Osteoblast (primary cell): ENCODE measurements around the gene JAZF1. TPM values are rescaled to one million over a fixed set of nuclear protein-coding genes. Genes with fewer than 3 reads are reported as not detected.

Experiments used
- DNase-seq: peaks from one replicate; pipeline ENCODE4 v3.0.0; 2011; ENCODE audit warnings: low spot score, mixed read lengths; ENCODE audit not compliant: insufficient read length; ENCODE audit errors: missing footprints
- H2AFZ ChIP-seq: 2 replicates; pipeline ENCODE4 v1.6.0; 2011; ENCODE audit warnings: mild to moderate bottlenecking, low read length
- H3K27ac ChIP-seq: 2 replicates; pipeline ENCODE4 v1.5.1; 2011; ENCODE audit warnings: mild to moderate bottlenecking, low read depth, low read length, moderate library complexity
- H3K27me3 ChIP-seq: 2 replicates; pipeline ENCODE4 v1.6.0; 2012; ENCODE audit warnings: mild to moderate bottlenecking, control low read depth, inconsistent platforms, low read length, moderate library complexity; ENCODE audit not compliant: insufficient read depth
- H3K36me3 ChIP-seq: 2 replicates; pipeline ENCODE4 v1.5.1; 2011; ENCODE audit warnings: mild to moderate bottlenecking, low read length, control low read depth, moderate library complexity; ENCODE audit not compliant: insufficient read depth
- H3K4me1 ChIP-seq: 2 replicates; pipeline ENCODE4 v1.5.1; 2011; ENCODE audit warnings: mild to moderate bottlenecking, low read length, control low read depth, moderate library complexity; ENCODE audit not compliant: insufficient read depth
- H3K4me2 ChIP-seq: 2 replicates; pipeline ENCODE4 v1.6.0; 2011; ENCODE audit warnings: mild to moderate bottlenecking, low read length; ENCODE audit not compliant: insufficient read depth
- H3K4me3 ChIP-seq: fragments of 200-600 bp; sonication (generic); 3 replicates; pipeline ENCODE4 v1.5.1; 2012; ENCODE audit warnings: mild to moderate bottlenecking, low read length, inconsistent platforms; ENCODE audit not compliant: insufficient read depth
- H3K79me2 ChIP-seq: 2 replicates; pipeline ENCODE4 v1.6.0; 2012; ENCODE audit warnings: mild to moderate bottlenecking, low read length, control low read depth, inconsistent platforms; ENCODE audit not compliant: insufficient read depth
- H3K9me3 ChIP-seq: 2 replicates; pipeline ENCODE4 v1.5.1; 2011; ENCODE audit warnings: low read depth, low read length, control low read depth
- H4K20me1 ChIP-seq: 2 replicates; pipeline ENCODE4 v1.6.0; 2012; ENCODE audit warnings: mild to moderate bottlenecking, low read length, control low read depth; ENCODE audit not compliant: insufficient read depth
- CTCF ChIP-seq: IDR thresholded peaks from 2 replicates; pipeline ENCODE4 v1.5.1; 2011; ENCODE audit warnings: mild to moderate bottlenecking, low read depth, low read length, moderate library complexity; ENCODE audit errors: extremely low read depth
- total RNA-seq: library from RNA; depleted of rRNA; stranded (reverse); fragments of >200 nt; gene quantifications from 2 replicates; pipeline ENCODE4 v1.2.3, GENCODE V29; 2012

The JAZF1 gene
- total RNA-seq, 1 donor: 15.9 TPM

GRCh38 chr7:28067171-28067570 is 113.4 kb downstream of the JAZF1 start:
- Histone ChIP-seq H2AFZ (no peak overlapping the region), H3K36me3 (no peaks in the 10 kb centered on the region), H3K4me3 (no peak overlapping the region), H3K27ac (no peak overlapping the region), H3K79me2 (peaks cover 39% of the 10 kb centered on the region), H3K27me3 (no peaks in the 10 kb centered on the region), H4K20me1 (peaks cover 11% of the 10 kb centered on the region), H3K9me3 (no peaks in the 10 kb centered on the region), H3K4me2 (no peak overlapping the region), H3K4me1 (peaks cover 50% of the 10 kb centered on the region)
- DNase-seq: no peak
- TF ChIP-seq CTCF: no peak

- Histone ChIP-seq H3K27ac (no peak overlapping the region), H2AFZ (no peak overlapping the region), H3K4me1 (peaks cover 46% of the 10 kb centered on the region), H3K4me2 (no peak overlapping the region), H3K36me3 (no peaks in the 10 kb centered on the region), H3K79me2 (peaks cover 29% of the 10 kb centered on the region), H4K20me1 (peaks cover 7% of the 10 kb centered on the region), H3K27me3 (no peaks in the 10 kb centered on the region), H3K9me3 (no peaks in the 10 kb centered on the region), H3K4me3 (no peak overlapping the region)
- no peak for TF ChIP-seq CTCF
- no peak for DNase-seq
Measured at GRCh38 chr7:28065721-28066285, 114.8 kb downstream of the JAZF1 start.

- H3K27ac ChIP-seq: no peak overlapping the region
Measured at GRCh38 chr7:28065308-28065707, 115.3 kb downstream of the JAZF1 start.

GRCh38 chr7:28064437-28064836 is 116.2 kb downstream of the JAZF1 start:
- Histone ChIP-seq H3K79me2 (peaks cover 19% of the 10 kb centered on the region), H3K36me3 (no peaks in the 10 kb centered on the region), H3K4me3 (no peak overlapping the region), H3K27me3 (no peaks in the 10 kb centered on the region), H3K27ac (no peak overlapping the region), H3K9me3 (no peaks in the 10 kb centered on the region), H4K20me1 (peaks cover 7% of the 10 kb centered on the region), H2AFZ (no peak overlapping the region), H3K4me2 (no peak overlapping the region), H3K4me1 (peaks cover 38% of the 10 kb centered on the region)
- no peak for DNase-seq
- no peak for TF ChIP-seq CTCF

More at GRCh38 chr7:28065308-28065707, 115.3 kb downstream of the JAZF1 start:
- no peak for DNase-seq
- TF ChIP-seq CTCF: no peak
- no peak overlapping the region for H2AFZ ChIP-seq
- H3K4me2 ChIP-seq: no peak overlapping the region
- H3K4me3 ChIP-seq: no peak overlapping the region
- H3K79me2 ChIP-seq: peaks cover 24% of the 10 kb centered on the region
- H3K36me3 ChIP-seq: no peaks in the 10 kb centered on the region
- peaks cover 41% of the 10 kb centered on the region for H3K4me1 ChIP-seq
- H3K9me3 ChIP-seq: no peaks in the 10 kb centered on the region
- no peaks in the 10 kb centered on the region for H3K27me3 ChIP-seq
- H4K20me1 ChIP-seq: peaks cover 7% of the 10 kb centered on the region
